Limb (tissue), 2 donors: Measurements from ENCODE around the gene SUGP2.
"Not testable (repeated sequence)": the region's sequence is repeated elsewhere in the genome, so short reads cannot be mapped to it uniquely, and the experiment has no call there.

Experiments
- DNase-seq, 2 donors: peaks; one replicate each; pipeline ENCODE4 v3.0.0-alpha.2; 2016; ENCODE audit errors: extremely low spot score in 2 of 2

SUGP2 gene

DNA sequence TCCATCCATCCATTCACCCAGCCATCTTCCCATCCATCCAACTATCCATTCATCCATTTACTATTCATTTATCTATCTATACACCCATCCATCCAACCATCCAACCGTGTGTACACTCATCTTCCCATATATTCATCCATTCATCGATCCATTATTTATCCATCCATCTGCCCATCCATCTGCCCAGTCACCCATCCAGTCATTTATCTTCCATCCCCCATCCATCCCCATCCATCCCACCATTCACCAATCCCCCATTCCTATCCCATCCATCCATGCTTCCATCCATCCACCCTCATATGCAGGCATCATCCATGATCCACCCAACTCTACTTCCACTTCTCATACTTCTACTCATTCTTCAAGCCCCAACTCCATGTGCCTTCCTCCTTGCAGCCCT, 78.3 kb downstream of the SUGP2 start:
- no peak for DNase-seq

DNA sequence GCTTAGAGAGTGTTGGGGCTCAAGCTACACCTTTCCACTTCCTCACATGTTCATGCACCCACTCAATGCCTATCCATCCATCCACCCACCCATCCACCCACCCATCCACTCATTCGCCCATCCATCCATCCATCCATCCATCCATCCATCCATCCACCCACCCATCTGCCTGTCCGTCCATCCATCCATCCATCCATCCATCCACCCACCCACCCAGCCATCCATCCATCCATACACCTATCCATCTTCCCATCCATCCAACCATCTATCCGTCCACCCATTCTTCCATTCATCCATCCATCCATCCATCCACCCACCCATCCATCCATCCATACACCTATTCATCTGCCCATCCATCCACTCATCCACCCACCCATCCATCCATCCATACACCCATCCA, 79.2 kb downstream of the SUGP2 start:
- no peak for DNase-seq

DNA sequence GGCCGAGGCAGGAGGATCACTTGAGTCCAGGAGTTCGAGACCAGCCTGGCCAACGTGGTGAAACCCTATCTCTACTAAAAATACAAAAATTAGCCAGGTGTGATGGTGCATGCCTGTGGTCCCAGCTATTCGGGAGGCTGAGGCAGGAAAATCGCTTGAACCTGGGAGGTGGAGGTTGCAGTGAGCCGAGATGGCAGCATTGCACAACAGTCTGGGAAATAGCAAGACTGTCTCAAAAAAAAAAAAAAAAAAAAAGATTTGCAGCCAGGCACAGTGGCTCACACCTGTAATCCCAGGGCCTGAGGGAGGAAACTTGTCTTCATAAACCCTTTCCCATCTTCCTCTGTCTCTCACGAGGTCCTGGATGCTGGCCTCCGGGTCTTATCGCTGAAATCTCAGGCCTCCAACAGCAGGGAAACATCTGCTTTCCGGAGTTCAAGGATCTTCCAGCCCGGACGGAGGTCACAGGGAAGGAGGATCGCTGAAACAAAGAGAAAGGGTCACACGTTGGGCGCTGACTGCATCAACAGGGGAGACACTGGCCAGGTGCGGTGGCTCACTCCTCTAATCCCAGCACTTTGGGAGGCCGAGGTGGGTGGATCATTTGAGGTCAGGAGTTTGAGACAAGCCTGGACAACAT, 80.8 kb downstream of the SUGP2 start:
- not testable (repeated sequence) for DNase-seq

DNA sequence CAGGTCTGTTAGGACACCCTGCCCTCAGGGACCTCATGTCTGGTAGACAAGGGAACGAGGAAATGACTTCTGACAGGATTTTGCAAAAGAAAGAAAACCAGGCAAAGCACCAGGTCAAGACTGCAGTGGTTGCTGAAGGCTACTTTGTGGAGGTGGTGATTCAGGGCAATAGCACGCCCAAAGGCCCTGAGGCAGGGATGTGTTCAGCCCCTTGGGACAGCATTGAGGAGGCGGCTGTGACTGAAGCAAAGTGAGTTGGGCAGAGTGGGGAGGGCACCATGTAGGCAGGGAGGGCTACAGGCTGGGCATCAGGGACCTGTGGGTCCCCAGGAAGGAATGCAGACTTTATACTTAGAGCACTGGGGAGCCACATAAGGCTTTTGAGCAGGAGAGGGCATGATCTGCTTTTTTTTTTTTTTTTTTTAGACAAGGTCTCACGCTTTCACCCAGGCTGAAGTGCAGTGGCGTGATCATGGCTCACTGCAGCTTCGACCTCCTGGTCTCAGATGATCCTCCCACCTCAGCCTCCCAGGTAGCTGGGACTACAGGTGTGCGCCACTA, 81.5 kb downstream of the SUGP2 start:
- DNase-seq: no peak

DNA sequence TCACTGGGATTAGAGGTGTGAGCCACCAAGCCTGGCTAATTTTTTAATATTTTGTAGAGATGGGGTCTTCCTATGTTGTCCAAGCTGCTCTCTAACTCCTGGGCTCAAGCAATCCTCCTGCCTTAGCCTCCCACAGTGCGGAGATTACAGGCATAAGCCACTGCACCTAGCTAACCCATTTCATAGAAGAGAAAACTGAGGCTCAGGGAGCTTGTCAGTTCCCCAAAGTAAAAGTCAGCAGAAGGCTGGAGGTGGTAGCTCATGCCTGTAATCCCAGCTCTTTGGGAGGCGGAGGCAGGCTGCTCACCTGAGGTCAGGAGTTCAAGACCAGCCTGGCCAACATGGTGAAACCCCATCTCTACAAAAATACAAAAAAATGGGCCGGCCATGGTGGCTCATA, 83.5 kb downstream of the SUGP2 start:
- no peak for DNase-seq

DNA sequence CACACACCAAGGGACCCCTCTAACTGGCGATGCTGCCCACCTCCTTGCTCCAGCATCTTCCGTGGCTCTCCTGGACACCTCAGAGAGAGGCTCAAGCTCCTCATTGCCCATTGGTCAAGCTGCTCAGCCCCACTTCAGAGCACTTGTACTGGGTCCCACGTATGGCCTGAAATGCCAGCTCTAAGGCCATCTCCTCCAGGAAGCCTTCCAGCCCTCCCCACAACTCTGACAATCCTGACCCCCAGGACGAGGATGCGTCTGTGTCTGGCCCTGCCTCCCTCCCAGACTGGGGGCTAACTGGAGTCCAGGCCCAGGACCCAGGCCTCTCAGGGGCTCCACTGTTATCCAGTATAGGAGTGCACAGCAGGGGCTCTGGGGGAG, 84.4 kb downstream of the SUGP2 start:
- DNase-seq: no peak

DNA sequence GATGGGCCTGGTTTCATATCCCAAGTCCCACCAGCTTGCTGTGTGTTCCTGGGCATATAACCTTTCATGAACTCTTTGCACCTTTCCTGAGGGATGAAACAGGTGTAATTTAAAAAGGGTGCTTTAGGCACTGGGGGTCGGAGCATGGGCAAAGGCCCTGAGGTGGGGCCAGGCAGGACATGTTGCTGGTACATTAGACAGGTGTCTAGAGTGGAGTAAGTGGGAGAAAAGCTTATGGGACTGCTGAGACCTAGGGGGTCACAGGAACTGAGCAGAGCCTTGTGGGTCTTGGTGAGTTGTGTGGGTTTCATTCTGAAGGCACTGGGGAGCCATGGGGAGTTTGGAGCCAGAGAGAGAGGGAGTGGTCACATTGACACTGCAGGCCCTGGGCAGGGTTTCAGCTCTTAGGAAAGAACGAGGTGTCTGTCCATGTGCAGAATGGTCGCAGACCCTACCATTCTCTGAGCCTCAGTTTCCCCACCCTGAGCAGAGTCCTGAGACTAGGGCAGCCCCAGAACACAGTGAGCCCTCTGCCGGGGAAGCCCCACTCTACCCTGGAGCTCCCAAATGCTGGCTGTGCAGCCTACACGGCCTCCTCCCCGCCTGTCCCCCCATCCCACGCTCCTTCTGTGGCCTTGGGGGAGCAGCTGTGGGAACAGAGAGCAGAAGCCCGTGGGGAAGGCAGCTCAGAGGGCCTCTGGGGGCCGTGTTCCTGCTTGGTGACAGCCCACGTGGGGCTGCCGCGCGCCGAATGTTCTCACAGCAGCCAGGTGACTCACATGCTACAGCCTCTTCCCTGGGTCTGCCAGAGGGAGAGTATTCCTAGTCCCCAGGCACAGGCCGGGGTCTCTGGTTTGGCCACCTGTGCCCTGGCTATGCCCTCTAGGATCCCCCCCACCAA, 85.0 kb downstream of the SUGP2 start:
- DNase-seq: no peak

DNA sequence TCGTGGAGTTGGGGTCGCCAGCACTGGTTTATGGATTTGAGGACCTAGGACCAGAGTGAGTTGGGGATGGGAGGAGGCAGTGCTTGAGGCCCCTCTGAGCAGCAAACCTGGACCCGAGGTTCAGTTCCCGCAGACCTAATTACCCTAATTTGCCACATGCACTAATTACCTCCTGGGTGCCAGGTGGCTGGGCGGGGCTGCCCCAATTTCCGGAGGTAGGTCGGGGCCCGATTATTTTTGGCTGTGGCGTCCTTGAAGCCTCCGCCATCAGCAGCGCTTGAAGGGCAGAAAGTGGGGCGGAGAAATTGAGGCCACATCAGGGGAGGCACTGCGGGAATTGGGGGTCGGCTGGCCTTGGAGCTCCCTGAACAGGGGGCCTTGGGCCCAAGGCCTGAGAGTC, 86.4 kb downstream of the SUGP2 start:
- no peak for DNase-seq

DNA sequence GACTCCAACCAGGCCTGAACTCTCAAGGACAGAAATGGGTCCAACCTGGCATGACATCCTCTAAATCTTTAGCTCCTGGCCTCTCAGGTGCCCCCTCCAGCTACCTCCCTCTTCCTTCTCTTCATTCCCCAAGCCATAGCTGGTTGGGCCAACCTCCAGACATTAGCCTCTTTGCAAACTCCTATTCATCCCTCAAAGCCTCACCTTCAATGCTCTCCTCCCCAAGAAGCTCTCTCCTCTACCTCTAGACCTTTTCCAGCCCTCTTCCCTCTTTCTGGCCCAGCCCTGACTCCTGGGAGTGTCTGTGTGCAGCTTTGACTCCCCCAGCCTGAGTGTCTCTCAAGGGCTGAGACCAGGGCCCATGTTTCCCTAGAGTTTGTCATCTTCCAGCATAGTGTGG, 87.0 kb downstream of the SUGP2 start:
- no peak for DNase-seq

DNA sequence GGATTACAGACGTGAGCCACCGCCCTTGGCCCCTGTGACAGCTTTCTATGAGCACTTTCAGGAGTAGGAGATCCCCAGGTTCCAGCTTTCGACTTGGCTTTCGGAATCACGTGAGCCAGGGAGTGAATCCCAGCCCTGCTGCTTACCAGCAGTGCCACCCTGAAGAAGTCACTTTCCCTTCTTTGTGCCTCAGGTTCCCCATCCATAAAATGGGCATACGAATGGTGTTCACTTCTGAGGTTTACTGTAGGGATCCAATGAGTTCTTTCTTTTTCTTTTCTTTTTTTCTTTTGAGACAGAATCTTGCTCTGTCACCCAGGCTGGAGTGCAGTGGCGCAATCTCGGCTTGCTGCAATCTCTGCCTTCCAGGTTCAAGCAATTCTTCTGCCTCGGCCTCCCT, 88.0 kb downstream of the SUGP2 start:
- DNase-seq: no peak

DNA sequence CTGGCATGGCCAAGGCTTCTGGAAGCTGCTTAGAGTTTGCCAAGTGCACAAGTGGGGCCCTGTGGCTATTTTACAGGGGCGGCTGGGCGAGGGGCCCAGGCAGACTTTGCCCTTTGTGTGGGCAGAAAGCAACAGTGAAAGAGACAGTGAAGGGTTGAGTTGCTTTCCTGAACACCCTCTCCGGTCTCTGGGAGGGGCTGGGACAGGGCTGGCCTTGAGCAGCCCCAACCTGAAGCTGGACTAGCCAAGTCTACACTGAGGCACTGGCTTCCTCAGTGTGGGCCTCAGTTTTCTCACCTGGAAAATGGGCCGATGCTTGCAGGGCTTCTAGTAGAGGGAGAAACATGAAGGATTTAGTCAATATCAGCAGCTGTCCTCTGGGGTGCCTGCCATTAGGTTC, 89.9 kb downstream of the SUGP2 start:
- DNase-seq: no peak

DNA sequence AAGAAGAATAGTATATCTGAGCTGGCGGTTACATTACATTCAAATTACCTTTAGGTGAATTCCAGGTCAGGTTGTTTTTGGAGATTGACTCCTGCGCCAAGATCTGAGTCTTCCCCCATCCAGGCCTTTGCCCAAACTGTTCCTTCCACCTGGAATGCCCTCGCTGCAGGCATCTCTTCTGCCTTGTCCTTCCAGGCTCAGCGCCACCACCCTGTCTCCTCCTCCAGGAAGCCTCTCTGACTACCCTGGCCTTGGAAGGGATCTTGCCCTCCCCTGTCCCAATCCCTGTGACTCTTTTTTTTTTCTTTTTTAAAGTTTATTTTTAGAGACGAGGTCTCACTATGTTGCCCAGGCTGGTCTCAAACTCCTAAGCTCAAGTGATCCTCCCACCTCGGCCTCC, 90.6 kb downstream of the SUGP2 start:
- no peak for DNase-seq

DNA sequence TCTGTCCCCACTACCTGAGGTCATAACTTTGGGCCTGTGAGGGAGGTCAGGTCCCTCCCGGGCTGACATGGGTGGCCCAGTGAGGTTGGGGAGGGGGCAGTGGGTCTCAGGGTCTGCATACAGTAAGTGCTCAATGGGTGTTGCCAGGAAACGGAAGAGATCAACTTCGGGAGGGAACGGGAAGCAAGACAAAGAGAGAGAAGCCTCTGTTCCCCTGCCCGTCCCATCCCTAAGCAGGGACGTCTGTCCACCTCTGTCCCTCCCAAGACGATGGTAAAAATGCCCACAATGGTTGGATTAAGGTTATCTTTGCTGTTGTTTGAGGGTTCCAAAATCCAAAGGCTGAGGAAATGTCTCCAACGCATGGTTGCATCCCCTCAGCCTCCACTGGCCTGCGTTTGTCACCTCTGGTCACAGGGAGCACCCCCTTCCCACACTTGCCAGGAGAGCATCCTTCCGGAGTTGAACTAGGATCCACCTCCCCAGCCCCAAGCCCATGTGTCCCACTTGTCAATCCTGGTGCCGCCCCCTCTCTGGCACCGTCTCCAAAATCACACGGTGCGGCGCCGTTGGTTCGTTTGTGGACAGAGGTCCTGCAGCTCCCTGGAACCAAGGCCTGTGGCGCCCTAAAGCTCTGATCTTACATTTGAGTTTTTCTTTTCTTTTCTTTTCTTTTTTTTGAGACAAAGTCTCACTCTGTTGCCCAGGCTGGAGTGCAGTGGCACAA, 91.5 kb downstream of the SUGP2 start:
- DNase-seq: no peak
